Measurements from ENCODE around the gene ST6GAL2. TPM values are rescaled to one million over a fixed set of nuclear protein-coding genes. Genes with fewer than 3 reads are reported as not detected.

ST6GAL2 gene
- total RNA-seq, 2 donors from 2014 or later, result 7.8 to 17.9 TPM

GRCh38 chr2:106840818-106841217 is 45.1 kb downstream of the ST6GAL2 start:
- peaks cover 4% of the 10 kb centered on the region for H3K4me1 ChIP-seq (ENCODE audit: control insufficient read depth, insufficient read depth, low read length)
- no peaks in the 10 kb centered on the region for H3K36me3 Mint-ChIP-seq (ENCODE audit: low read depth)
- no peak overlapping the region for H3K9ac ChIP-seq (ENCODE audit: extremely low read depth, low read length, poor library complexity, severe bottlenecking)
- H3K27me3 ChIP-seq (ENCODE audit: control insufficient read depth, insufficient read depth, low read length, poor library complexity, severe bottlenecking), result no peaks in the 10 kb centered on the region
- DNase-seq, result no peak
- H3K9me3 ChIP-seq (ENCODE audit: control insufficient read depth, low read length), result no peaks in the 10 kb centered on the region
- no peak for TF ChIP-seq CTCF (conservative IDR thresholded peaks at IDR 0.05)
- no peak overlapping the region for H3K4me3 ChIP-seq (ENCODE audit: low read length)
- H3K27ac ChIP-seq (ENCODE audit: low read depth, low read length), result no peak overlapping the region
- no peak overlapping the region for H3K27ac Mint-ChIP-seq
- WGBS, 2 experiments (ENCODE audit: insufficient coverage in 1 of 2, insufficient read length in 1 of 2), result 89 to 93% methylated on average over 2 of the region's 2 CpGs
- H3K4me3 Mint-ChIP-seq, result no peak overlapping the region
- H3K36me3 ChIP-seq (ENCODE audit: control insufficient read depth, insufficient read depth, low read length), result no peaks in the 10 kb centered on the region
- no peaks in the 10 kb centered on the region for H3K9me3 Mint-ChIP-seq
- peaks cover 13% of the 10 kb centered on the region for H3K4me1 Mint-ChIP-seq
- H3K27me3 Mint-ChIP-seq (ENCODE audit: insufficient read depth), result no peaks in the 10 kb centered on the region

GRCh38 chr2:106839849-106840595 is 45.9 kb downstream of the ST6GAL2 start:
- 62 to 69% methylated on average over 4 to 7 of the region's 7 CpGs for WGBS, 2 experiments (ENCODE audit: insufficient coverage in 1 of 2, insufficient read length in 1 of 2)
- Mint-ChIP-seq H3K9me3 (no peaks in the 10 kb centered on the region), H3K36me3 (ENCODE audit: low read depth) (no peaks in the 10 kb centered on the region), H3K4me1 (peaks cover 13% of the 10 kb centered on the region), H3K4me3 (no peak overlapping the region), H3K27ac (no peak overlapping the region), H3K27me3 (ENCODE audit: insufficient read depth) (no peaks in the 10 kb centered on the region)
- Histone ChIP-seq H3K27ac (ENCODE audit: low read depth, low read length) (no peak overlapping the region), H3K4me1 (ENCODE audit: control insufficient read depth, insufficient read depth, low read length) (peaks cover 4% of the 10 kb centered on the region), H3K36me3 (ENCODE audit: control insufficient read depth, insufficient read depth, low read length) (no peaks in the 10 kb centered on the region), H3K9ac (ENCODE audit: extremely low read depth, low read length, poor library complexity, severe bottlenecking) (no peak overlapping the region), H3K9me3 (ENCODE audit: control insufficient read depth, low read length) (no peaks in the 10 kb centered on the region), H3K4me3 (ENCODE audit: low read length) (no peak overlapping the region), H3K27me3 (ENCODE audit: control insufficient read depth, insufficient read depth, low read length, poor library complexity, severe bottlenecking) (no peaks in the 10 kb centered on the region)
- peak; percentile 93 for TF ChIP-seq CTCF (conservative IDR thresholded peaks at IDR 0.05)
- DNase-seq, result peak; percentile 91

GRCh38 chr2:106833256-106833655 is 52.7 kb downstream of the ST6GAL2 start:
- Mint-ChIP-seq H3K27ac (no peak overlapping the region), H3K4me1 (peaks cover 13% of the 10 kb centered on the region), H3K36me3 (ENCODE audit: low read depth) (peaks cover 10% of the 10 kb centered on the region), H3K27me3 (ENCODE audit: insufficient read depth) (no peaks in the 10 kb centered on the region), H3K9me3 (no peaks in the 10 kb centered on the region), H3K4me3 (no peak overlapping the region)
- 90 to 96% methylated on average over 2 to 3 of the region's 3 CpGs for WGBS, 2 experiments (ENCODE audit: insufficient coverage in 1 of 2, insufficient read length in 1 of 2)
- Histone ChIP-seq H3K4me3 (ENCODE audit: low read length) (no peak overlapping the region), H3K9me3 (ENCODE audit: control insufficient read depth, low read length) (no peaks in the 10 kb centered on the region), H3K27ac (ENCODE audit: low read depth, low read length) (no peak overlapping the region), H3K36me3 (ENCODE audit: control insufficient read depth, insufficient read depth, low read length) (no peaks in the 10 kb centered on the region), H3K27me3 (ENCODE audit: control insufficient read depth, insufficient read depth, low read length, poor library complexity, severe bottlenecking) (no peaks in the 10 kb centered on the region), H3K4me1 (ENCODE audit: control insufficient read depth, insufficient read depth, low read length) (peaks cover 9% of the 10 kb centered on the region), H3K9ac (ENCODE audit: extremely low read depth, low read length, poor library complexity, severe bottlenecking) (no peak overlapping the region)
- DNase-seq, result no peak
- TF ChIP-seq CTCF (conservative IDR thresholded peaks at IDR 0.05), result no peak
